Upper lobe of left lung (tissue), 6 donors: Measurements from ENCODE around the gene NCOA1. TPM values are rescaled to one million over a fixed set of nuclear protein-coding genes. Genes with fewer than 3 reads are reported as not detected.
A peak's percentile ranks its signal among the peaks of the same experiment; 100 is the strongest.

Experiments
- ATAC-seq, 2 donors: fragments of 200-7000 bp; cut with Tn5 transposase; one replicate each; pipeline ENCODE4 v1.9.1; 2022; ENCODE audit warnings: mild to moderate bottlenecking in 2 of 2, moderate library complexity in 2 of 2; ENCODE audit not compliant: low FRiP score in 2 of 2
- DNase-seq, 2 donors: peaks; one replicate each; pipeline ENCODE4 v3.0.0-alpha.2; 2019 to 2020
- H3K27ac ChIP-seq, 4 donors: fragments of 200-600 bp; sonication (generic); one replicate each; pipeline ENCODE4 v1.5.1; 2016 to 2019
- H3K27me3 ChIP-seq, 4 donors: fragments of 200-600 bp; sonication (generic); one replicate each; pipeline ENCODE4 v1.5.1; 2017 to 2019
- H3K36me3 ChIP-seq, 4 donors: fragments of 200-600 bp; sonication (generic); one replicate each; pipeline ENCODE4 v1.5.1; 2016 to 2019
- H3K4me1 ChIP-seq, 4 donors: fragments of 200-600 bp; sonication (generic); one replicate each; pipeline ENCODE4 v1.5.1; 2018 to 2019
- H3K4me3 ChIP-seq, 4 donors: fragments of 200-600 bp; sonication (generic); one replicate each; pipeline ENCODE4 v1.5.1; 2017 to 2019; ENCODE audit warnings: mild to moderate bottlenecking in 2 of 4, moderate library complexity in 1 of 4
- H3K9me3 ChIP-seq, 4 donors: fragments of 200-600 bp; sonication (generic); one replicate each; pipeline ENCODE4 v1.5.1; 2018 to 2019
- EP300 ChIP-seq, 4 donors: sonication (generic); formaldehyde crosslinking; IDR thresholded peaks; one replicate each; pipeline ENCODE4 v1.5.1; 2017; ENCODE audit warnings: antibody characterized with exemption in 4 of 4, control low read depth in 2 of 4
- POLR2A ChIP-seq, 4 donors: fragments of 450-650 bp; IDR thresholded peaks; one replicate each; pipeline ENCODE4 v1.5.1; 2016 to 2017; ENCODE audit warnings: antibody characterized with exemption in 4 of 4, mild to moderate bottlenecking in 2 of 4
- POLR2AphosphoS5 ChIP-seq, 2 donors: sonication (generic); formaldehyde crosslinking; IDR thresholded peaks; one replicate each; pipeline ENCODE4 v1.5.1; 2017; ENCODE audit warnings: antibody characterized with exemption in 2 of 2
- whole genome bisulfite sequencing, 2 donors: methylation state at CpG; one replicate each; pipeline ENCODE4 v1.1.5; 2017 to 2018; 5-methylcytosine and 5-hydroxymethylcytosine counted together
- total RNA-seq, 6 donors: library from RNA; depleted of rRNA in 4 of 6; stranded (reverse); fragments of >200 nt in 4 of 6; gene quantifications; one replicate each; pipeline versions ENCODE4 v1.1.0 to v1.2.1, GENCODE V29; 2016 to 2021
- TF ChIP-seq, protein P1 (sequence below), 6 experiments: fragments of 450-650 bp in 4 of 6; fragments of 200-600 bp in 2 of 6; sonication (generic) in 2 of 6; IDR thresholded peaks; one replicate each; pipeline ENCODE4 v1.5.1; 2016 to 2019; ENCODE audit warnings: antibody characterized with exemption in 6 of 6
- donor health status: DM: no; HTN: no; CAD: no; lungs with moderate emphysema.
- donor health status: DM: no; HTN: yes; CAD: no; lungs with severe emphysema.

NCOA1 gene
- total RNA-seq, 6 donors from 2014 or later: 38.3 to 68.1 (median 42.5) TPM

DNA sequence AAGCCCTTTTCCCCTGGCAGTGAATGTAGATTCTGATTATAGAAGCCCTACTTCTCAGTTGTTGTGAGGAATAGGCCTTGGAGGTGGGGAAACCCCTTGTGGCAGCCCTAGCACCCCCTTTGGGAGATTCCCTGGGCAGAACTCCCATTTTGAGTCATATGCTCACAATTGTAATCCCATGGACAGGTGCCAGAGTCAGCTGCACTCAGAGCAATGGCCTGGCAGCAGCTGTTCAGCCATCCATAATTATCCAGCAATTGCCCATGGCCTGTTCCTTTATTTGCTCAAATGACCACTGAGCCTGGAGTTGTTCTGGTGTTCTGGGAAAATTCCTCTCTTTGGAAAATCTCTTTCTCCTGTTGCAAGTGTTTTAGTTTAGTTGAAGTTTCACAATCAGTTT, 230.4 kb downstream of the NCOA1 start:
- Histone ChIP-seq H3K36me3 (peaks cover 0 to 21% (median 3%) of the 10 kb centered on the region in 4 donors), H3K27me3 (no peaks in the 10 kb centered on the region), H3K27ac (peak overlapping the region in 3 of 4 donors; percentile 9 to 41 (median 21)), H3K4me3 (no peak overlapping the region), H3K4me1 (peaks cover 0 to 14% (median 4%) of the 10 kb centered on the region in 4 donors), H3K9me3 (no peaks in the 10 kb centered on the region)
- ATAC-seq: peak in 1 of 2 donors; percentile 80
- TF ChIP-seq, protein P1, sequence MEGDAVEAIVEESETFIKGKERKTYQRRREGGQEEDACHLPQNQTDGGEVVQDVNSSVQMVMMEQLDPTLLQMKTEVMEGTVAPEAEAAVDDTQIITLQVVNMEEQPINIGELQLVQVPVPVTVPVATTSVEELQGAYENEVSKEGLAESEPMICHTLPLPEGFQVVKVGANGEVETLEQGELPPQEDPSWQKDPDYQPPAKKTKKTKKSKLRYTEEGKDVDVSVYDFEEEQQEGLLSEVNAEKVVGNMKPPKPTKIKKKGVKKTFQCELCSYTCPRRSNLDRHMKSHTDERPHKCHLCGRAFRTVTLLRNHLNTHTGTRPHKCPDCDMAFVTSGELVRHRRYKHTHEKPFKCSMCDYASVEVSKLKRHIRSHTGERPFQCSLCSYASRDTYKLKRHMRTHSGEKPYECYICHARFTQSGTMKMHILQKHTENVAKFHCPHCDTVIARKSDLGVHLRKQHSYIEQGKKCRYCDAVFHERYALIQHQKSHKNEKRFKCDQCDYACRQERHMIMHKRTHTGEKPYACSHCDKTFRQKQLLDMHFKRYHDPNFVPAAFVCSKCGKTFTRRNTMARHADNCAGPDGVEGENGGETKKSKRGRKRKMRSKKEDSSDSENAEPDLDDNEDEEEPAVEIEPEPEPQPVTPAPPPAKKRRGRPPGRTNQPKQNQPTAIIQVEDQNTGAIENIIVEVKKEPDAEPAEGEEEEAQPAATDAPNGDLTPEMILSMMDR (IDR thresholded peaks at IDR 0.05): no peak
- no peak for TF ChIP-seq POLR2A (IDR thresholded peaks at IDR 0.05)
- TF ChIP-seq EP300 (IDR thresholded peaks at IDR 0.05): no peak
- TF ChIP-seq POLR2AphosphoS5 (IDR thresholded peaks at IDR 0.05): peak in 1 of 2 donors; percentile 14
- DNase-seq: peak in 1 of 2 donors; percentile 60

DNA sequence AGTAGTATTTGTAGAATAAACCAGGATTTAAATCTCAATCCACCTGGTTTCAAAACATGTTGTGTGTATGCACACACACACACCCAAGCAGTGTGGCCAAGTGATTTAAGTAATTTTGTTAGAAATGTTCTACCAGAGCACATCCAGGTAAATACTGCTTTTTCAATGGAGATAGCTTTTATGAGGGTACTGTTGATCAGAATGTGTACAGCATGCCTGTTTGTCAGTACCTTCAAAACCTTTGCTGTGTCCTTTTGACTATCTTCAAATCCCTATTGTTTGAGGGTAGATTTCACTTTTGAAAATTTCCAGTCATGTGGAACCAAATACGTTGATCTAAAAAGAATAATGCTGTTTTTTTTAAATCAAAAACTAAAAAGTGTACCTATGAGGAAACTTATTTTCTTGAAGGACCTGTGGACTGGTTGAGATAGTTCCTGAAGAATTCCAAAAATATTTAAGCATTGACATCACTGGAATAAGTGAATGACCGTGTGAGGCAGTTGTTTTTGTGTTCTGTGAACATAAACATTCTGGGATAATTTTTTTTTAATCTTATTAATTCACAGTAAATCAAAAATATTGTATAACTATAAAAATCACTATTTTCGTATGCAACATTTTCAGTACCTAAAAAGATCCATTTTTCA, 231.2 kb downstream of the NCOA1 start:
- ATAC-seq (no peak), DNase-seq (no peak)
- Histone ChIP-seq H3K9me3 (no peaks in the 10 kb centered on the region), H3K27me3 (no peaks in the 10 kb centered on the region), H3K4me3 (no peak overlapping the region), H3K36me3 (peaks cover 0 to 21% (median 3%) of the 10 kb centered on the region in 4 donors), H3K27ac (peak overlapping the region in 3 of 4 donors; percentile 9 to 41 (median 21)), H3K4me1 (peaks cover 0 to 14% (median 4%) of the 10 kb centered on the region in 4 donors)
- no peak for TF ChIP-seq EP300 (IDR thresholded peaks at IDR 0.05)
- 84 to 85% methylated on average over 3 of the region's 3 CpGs for WGBS, 2 donors

DNA sequence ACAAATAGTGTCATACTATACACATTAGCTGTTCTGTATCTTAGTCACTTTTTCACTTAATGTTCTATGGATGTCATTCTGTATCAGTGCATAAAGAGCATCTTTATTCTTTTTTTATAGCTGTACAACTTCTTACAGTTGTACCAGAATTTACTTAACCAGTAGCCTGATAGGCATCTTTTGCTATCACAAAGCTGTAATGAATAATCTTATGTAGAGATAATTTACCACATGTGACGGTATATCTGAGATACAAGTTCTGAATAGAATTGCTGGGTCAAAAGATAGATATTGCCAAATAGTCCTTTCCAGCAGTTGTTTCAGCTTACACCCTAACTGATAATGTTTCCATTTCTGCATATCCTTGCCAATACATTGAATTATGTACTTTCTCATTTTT, 232.1 kb downstream of the NCOA1 start:
- Histone ChIP-seq H3K4me1 (peaks cover 0 to 14% (median 4%) of the 10 kb centered on the region in 4 donors), H3K4me3 (no peak overlapping the region), H3K9me3 (no peaks in the 10 kb centered on the region), H3K27me3 (no peaks in the 10 kb centered on the region), H3K27ac (no peak overlapping the region), H3K36me3 (peaks cover 0 to 20% (median under 1%) of the 10 kb centered on the region in 4 donors)
- DNase-seq (no peak), ATAC-seq (no peak)
- TF ChIP-seq POLR2A (IDR thresholded peaks at IDR 0.05) (no peak), POLR2AphosphoS5 (IDR thresholded peaks at IDR 0.05) (no peak), EP300 (IDR thresholded peaks at IDR 0.05) (no peak)
- TF ChIP-seq, protein P1 (IDR thresholded peaks at IDR 0.05): no peak
- 82 to 89% methylated on average over 1 of the region's 1 CpG for WGBS, 2 donors

DNA sequence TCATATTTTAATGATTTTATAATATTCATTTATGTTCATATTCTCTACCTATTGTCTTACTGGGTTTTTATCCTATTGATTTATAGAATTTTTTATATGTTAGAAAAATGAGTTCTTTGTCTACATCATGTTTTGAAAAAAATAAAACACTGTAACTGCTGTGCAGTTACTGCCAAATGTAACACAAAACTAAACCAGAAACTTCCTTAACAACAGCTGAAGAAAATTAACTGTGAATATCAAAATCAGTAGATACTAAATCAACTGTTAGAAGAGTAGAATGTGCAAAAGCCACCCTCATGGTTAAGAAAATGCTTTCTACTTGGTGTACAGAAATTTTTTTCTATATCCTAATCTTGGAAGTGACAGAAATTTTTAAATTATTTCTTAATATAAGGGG, 232.6 kb downstream of the NCOA1 start:
- no peak overlapping the region for H3K4me3 ChIP-seq
- TF ChIP-seq, protein P1 (IDR thresholded peaks at IDR 0.05): no peak
- TF ChIP-seq POLR2A (IDR thresholded peaks at IDR 0.05) (no peak), EP300 (IDR thresholded peaks at IDR 0.05) (no peak), POLR2AphosphoS5 (IDR thresholded peaks at IDR 0.05) (no peak)
- H3K4me1 ChIP-seq: peaks cover 0 to 14% (median 4%) of the 10 kb centered on the region in 4 donors
- no peak for ATAC-seq
- H3K36me3 ChIP-seq: peaks cover 0 to 19% (median 1%) of the 10 kb centered on the region in 4 donors
- no peak overlapping the region for H3K27ac ChIP-seq
- no peaks in the 10 kb centered on the region for H3K27me3 ChIP-seq
- DNase-seq: no peak
- no peaks in the 10 kb centered on the region for H3K9me3 ChIP-seq

DNA sequence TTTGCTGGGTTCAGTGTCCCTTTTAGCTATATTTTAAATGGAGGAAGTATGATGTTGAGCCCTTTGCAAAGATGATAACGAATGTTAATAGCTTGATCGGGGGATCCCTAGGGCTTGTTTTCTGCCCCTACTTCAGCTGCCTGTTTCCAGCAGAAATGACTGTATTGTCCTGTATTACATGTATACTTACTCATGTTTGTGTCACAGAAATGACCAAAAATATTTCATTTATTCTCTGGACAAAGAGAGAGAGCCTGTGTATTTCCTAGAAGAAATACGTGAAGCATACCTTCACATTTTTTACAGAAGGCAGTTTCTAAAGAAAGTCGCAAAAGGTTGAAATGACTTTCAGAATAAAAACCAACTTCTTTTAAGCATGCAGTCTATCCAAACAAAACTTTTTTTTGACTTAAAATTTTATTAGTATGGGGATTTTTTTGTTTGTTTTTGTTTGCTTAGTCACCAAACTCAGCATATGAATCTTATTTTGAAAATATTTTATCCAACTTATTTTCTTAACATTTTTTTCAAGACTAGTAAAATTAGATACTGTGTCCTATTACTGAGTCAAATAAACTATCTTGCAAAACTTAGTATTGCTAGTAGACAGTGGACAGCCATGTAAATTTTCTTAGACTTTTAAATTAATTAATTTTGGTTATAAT, 233.2 kb downstream of the NCOA1 start:
- H3K4me3 ChIP-seq: no peak overlapping the region
- peaks cover 0 to 24% (median 3%) of the 10 kb centered on the region in 4 donors for H3K36me3 ChIP-seq
- peaks cover 0 to 14% (median 4%) of the 10 kb centered on the region in 4 donors for H3K4me1 ChIP-seq
- no peak for ATAC-seq
- TF ChIP-seq, protein P1 (IDR thresholded peaks at IDR 0.05): no peak
- TF ChIP-seq EP300 (IDR thresholded peaks at IDR 0.05): no peak
- no peak for TF ChIP-seq POLR2AphosphoS5 (IDR thresholded peaks at IDR 0.05)
- no peak for TF ChIP-seq POLR2A (IDR thresholded peaks at IDR 0.05)
- no peaks in the 10 kb centered on the region for H3K9me3 ChIP-seq
- 79 to 87% methylated on average over 4 of the region's 4 CpGs for WGBS, 2 donors
- no peaks in the 10 kb centered on the region for H3K27me3 ChIP-seq
- H3K27ac ChIP-seq: no peak overlapping the region
- DNase-seq: no peak
